ENCODE data around the gene RPTOR. TPM values are rescaled to one million over a fixed set of nuclear protein-coding genes. Genes with fewer than 3 reads are reported as not detected.

Gene RPTOR
- total RNA-seq, 2 experiments from 2014 or later = 45.3 to 49.1 TPM

- no peak for ATAC-seq
- H3K4me3 Mint-ChIP-seq = no peak overlapping the region
- peaks cover 67% of the 10 kb centered on the region for H3K4me1 Mint-ChIP-seq (ENCODE audit: low read depth)
- peaks cover 6% of the 10 kb centered on the region for H3K9me3 Mint-ChIP-seq
- POLR2A ChIA-PET = interaction anchor here (1.1 kb wide), 1 partner anchor 41 kb away, joined by 3 read pairs; no protein-coding TSS in a partner anchor
- no peaks in the 10 kb centered on the region for H3K27me3 Mint-ChIP-seq
- DNase-seq = no peak
- intact Hi-C loops (cut with micrococcal nuclease) = no loop called here
- CTCF ChIA-PET = interaction anchor here (1.1 to 1.6 kb wide), 3 partner anchors 11 to 41 kb away, joined by 3 to 5 read pairs (median 3); no protein-coding TSS in a partner anchor
- no peak for TF ChIP-seq CTCF (IDR thresholded peaks at IDR 0.05)
- H3K36me3 Mint-ChIP-seq (ENCODE audit: low read depth) = peaks cover 54% of the 10 kb centered on the region
- peak overlapping the region; percentile 94 for H3K27ac Mint-ChIP-seq
Measured at GRCh38 chr17:80650751-80651518, 106.3 kb downstream of the RPTOR start.

GRCh38 chr17:80652756-80653330 lies 108.2 kb downstream of the RPTOR start:
- peaks cover 55% of the 10 kb centered on the region for H3K4me1 Mint-ChIP-seq (ENCODE audit: low read depth)
- POLR2A ChIA-PET = interaction anchor here (1.1 kb wide), 1 partner anchor 108 kb away, joined by 3 read pairs; the partner anchor contains the start of gene RPTOR
- H3K27ac Mint-ChIP-seq = peak overlapping the region; percentile 66
- no peaks in the 10 kb centered on the region for H3K27me3 Mint-ChIP-seq
- CTCF ChIA-PET = no interaction called here
- peaks cover 59% of the 10 kb centered on the region for H3K36me3 Mint-ChIP-seq (ENCODE audit: low read depth)
- H3K9me3 Mint-ChIP-seq = peaks cover 14% of the 10 kb centered on the region
- no peak for TF ChIP-seq CTCF (IDR thresholded peaks at IDR 0.05)
- no peak for ATAC-seq
- no peak for DNase-seq
- H3K4me3 Mint-ChIP-seq = no peak overlapping the region
- intact Hi-C loops (cut with micrococcal nuclease) = no loop called here

GRCh38 chr17:80653856-80654255 lies 109.2 kb downstream of the RPTOR start:
- TF ChIP-seq CTCF (IDR thresholded peaks at IDR 0.05) = no peak
- CTCF ChIA-PET = interaction anchor here (1.4 kb wide), 1 partner anchor 245 kb away, joined by 4 read pairs; no protein-coding TSS in a partner anchor
- Mint-ChIP-seq H3K9me3 (peaks cover 17% of the 10 kb centered on the region), H3K4me1 (ENCODE audit: low read depth) (peaks cover 46% of the 10 kb centered on the region), H3K4me3 (no peak overlapping the region), H3K27ac (no peak overlapping the region), H3K27me3 (no peaks in the 10 kb centered on the region), H3K36me3 (ENCODE audit: low read depth) (peaks cover 56% of the 10 kb centered on the region)
- DNase-seq = no peak
- intact Hi-C loops (cut with micrococcal nuclease) = no loop called here
- POLR2A ChIA-PET = interaction anchor here (0.5 kb wide), 1 partner anchor 84 kb away, joined by 3 read pairs; no protein-coding TSS in a partner anchor
- ATAC-seq = no peak

- ATAC-seq = peak; percentile 37
Measured at GRCh38 chr17:80655608-80656007, 111.0 kb downstream of the RPTOR start.

More at GRCh38 chr17:80655608-80656007, 111.0 kb downstream of the RPTOR start:
- Mint-ChIP-seq H3K27ac (no peak overlapping the region), H3K36me3 (ENCODE audit: low read depth) (peaks cover 44% of the 10 kb centered on the region), H3K9me3 (peaks cover 15% of the 10 kb centered on the region), H3K4me1 (ENCODE audit: low read depth) (peaks cover 32% of the 10 kb centered on the region), H3K27me3 (no peaks in the 10 kb centered on the region), H3K4me3 (no peak overlapping the region)
- TF ChIP-seq CTCF (IDR thresholded peaks at IDR 0.05) = no peak
- DNase-seq = no peak
- POLR2A ChIA-PET = interaction anchor here (2.1 kb wide), 1 partner anchor 8 kb away, joined by 7 read pairs; no protein-coding TSS in a partner anchor
- CTCF ChIA-PET = no interaction called here
- intact Hi-C loops (cut with micrococcal nuclease) = no loop called here

All from activated CD8-positive, alpha-beta T cell treated with anti-CD3 and anti-CD28 coated beads for 36 hours (primary cell).